GM18519 (cell line): ENCODE measurements around the gene IQSEC2.

ENCODE experiments used
- ATAC-seq: cut with Tn5 transposase; IDR thresholded peaks from one replicate; pipeline ENCODE4 v1.9.1; 2021; ENCODE audit warnings: mild to moderate bottlenecking, moderate library complexity; ENCODE audit not compliant: unreplicated experiment, low FRiP score

The IQSEC2 gene

DNA sequence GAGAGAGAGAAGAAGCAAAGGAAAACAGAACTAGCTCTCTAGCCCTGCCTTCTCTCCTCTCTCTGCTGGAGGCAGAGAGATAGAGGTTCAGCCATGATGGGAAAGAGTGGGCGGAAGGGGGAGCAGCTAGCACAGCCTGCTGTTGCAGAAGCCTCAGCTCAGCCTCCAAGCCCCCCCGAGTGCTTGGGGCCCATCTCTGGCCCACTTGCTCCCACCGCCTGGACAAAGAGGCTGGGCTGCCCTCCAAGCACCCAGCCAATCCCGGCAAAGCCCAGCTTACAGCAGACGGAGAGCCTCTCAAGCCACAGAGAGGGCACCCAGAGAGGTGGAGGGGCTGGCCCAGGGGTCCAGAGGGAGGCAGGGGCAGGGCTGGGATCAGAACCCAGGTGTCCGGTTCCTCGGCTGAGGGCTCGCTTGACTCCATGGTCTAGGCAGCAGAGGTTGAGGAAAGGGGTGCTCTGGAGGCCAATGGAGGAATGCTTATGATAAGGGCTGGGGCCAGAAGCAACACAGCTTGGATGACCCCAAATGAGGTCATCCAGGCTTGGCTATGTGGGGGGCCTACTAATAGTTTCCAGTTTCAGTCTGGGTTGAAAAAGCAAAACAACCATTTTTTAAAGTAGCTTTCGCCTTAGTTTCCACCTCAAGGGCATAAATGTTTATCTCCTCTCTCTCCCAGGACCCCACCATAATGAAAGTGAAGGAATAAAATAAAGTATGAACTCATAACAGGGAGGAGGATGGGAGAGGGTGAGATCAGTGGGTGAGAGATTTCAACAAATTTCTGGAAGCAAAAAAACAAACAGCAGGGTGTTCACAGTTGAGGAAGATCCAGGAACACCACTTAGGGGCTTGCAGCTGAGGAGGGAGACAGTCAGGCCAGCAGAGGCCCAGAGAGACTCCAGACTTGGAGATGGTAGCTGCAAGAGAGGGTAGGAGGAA lies 24.9 kb upstream of the IQSEC2 start:
- no peak for ATAC-seq

- no peak for ATAC-seq
Observed at GRCh38 chrX:53305219-53305995, 24.0 kb upstream of the IQSEC2 start.

- no peak for ATAC-seq
Observed at GRCh38 chrX:53303195-53303594, 21.8 kb upstream of the IQSEC2 start.

DNA sequence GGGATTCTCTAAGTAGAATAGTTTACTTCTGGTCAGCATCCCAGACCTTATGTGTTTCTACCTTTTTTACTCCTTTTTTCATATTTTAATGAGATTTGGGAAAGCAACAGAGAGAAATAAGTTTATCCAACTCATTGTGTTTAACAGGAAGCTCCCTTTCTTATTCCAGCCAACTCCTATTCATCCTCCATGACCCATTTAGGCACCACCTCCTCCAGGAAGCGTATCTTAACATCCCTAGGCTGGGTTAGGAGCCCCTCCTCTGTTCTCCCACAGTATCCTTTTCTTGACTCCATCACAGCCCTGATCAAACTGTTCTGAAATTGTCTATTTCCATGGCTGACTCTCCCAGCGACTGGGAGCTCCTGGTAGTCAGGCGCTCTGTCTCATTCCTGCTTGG lies 18.8 kb upstream of the IQSEC2 start:
- no peak for ATAC-seq

GRCh38 chrX:53294024-53294648 lies 12.8 kb upstream of the IQSEC2 start:
- ATAC-seq = no peak

DNA sequence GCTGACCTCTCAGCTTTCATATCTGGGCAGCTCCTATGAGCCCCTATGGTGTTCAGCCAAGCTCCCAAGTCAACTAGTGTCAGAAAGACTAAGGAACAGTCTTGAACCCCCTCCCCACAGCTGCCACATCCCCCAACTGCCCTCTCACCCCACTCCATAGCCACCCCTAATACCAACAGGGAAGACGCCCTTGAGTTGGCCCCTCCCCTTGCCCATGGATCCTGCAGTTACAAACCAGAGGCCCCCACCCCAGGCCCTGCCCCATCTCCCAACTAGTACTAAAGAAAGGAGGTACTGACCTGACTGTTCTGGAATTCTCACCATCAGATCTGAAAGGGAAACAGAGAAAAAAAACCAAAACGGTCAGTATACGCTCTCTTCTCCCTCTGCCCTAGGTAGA lies 10.2 kb upstream of the IQSEC2 start:
- no peak for ATAC-seq

GRCh38 chrX:53290441-53291041 lies 9.2 kb upstream of the IQSEC2 start:
- no peak for ATAC-seq

GRCh38 chrX:53288189-53288588 lies 6.8 kb upstream of the IQSEC2 start:
- ATAC-seq = no peak

DNA sequence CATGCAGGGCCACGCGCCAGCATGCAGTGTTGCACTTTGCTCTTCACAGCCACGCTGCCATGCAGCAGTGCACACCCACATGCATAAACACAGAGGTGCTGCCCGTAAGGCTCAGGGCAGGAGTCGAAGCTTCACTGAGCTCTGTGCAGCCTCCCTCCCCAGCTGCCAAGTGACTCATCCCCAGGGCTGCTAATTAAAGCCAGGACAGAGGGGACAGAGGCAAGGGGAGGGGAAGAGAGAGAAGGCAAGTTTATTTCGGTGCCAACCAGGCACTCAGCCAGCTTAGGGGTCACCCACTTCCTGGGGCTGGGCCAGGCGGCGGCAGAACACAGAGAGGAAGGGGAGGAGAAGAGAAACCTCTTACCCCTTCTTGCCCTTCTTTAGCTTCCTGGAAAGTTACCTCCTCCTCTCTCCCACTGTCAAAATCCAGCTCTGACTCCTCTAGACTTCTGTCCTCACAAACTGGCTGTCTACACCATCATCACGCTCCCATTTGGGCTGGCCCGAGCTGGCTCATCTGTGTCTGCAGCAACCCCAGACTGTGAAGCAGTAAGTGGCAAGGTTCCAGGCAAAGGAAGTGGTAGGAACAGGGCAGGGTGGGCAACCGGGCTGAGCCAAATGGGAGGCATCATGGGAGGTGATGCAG lies 6.2 kb upstream of the IQSEC2 start:
- ATAC-seq = no peak

GRCh38 chrX:53286171-53286570 lies 4.8 kb upstream of the IQSEC2 start:
- no peak for ATAC-seq

GRCh38 chrX:53285591-53285990 lies 4.2 kb upstream of the IQSEC2 start:
- no peak for ATAC-seq

DNA sequence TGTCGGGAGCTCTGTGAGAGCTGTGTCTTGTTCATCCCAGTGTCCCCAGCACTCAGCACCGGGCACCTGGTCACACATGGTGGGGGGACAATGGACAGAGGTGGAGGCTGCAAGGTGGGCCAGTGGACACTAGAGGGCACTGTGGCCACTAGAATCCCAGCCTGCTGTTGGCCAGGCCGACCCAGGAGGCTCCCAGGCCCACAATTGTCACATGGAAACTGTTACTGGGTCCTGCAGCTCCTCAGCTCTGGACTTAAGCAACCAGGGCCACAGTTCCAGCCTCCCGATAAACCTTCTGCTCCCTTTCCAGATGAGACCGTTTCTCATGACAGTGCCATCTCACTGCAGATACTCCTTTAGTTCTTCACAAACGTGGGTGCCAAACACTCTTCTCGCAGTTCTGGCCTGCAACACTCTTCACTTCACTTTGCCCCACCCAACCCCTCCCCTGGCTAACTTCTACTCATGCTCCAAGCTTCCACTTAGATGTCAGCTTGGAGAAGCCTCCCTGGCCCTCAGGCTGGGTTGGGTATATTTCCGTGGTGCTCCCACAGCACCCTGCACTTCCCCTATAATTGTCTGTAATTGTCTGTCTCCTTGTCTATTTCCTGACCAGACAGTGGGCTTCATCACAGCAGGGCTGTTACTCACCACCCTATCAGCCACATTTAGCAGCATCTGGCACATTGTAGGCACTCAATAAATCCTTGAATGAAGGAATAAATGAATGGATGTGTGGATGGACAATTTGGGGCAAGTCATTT lies 3.5 kb upstream of the IQSEC2 start:
- no peak for ATAC-seq

GRCh38 chrX:53283567-53283966 lies 2.2 kb upstream of the IQSEC2 start:
- ATAC-seq = no peak

GRCh38 chrX:53283099-53283498 lies 1.7 kb upstream of the IQSEC2 start:
- no peak for ATAC-seq

GRCh38 chrX:53281963-53282695 lies 745 bp upstream of the IQSEC2 start:
- ATAC-seq = no peak

- no peak for ATAC-seq
Observed at GRCh38 chrX:53280331-53281320, 758 bp downstream of the IQSEC2 start.

- ATAC-seq = no peak
Observed at GRCh38 chrX:53279296-53280237, 1.8 kb downstream of the IQSEC2 start.
